Uterus (tissue), 2 donors: Measurements from ENCODE around the gene IKZF3.

ENCODE experiments used
- POLR2A ChIP-seq, 2 donors: fragments of 450-650 bp; IDR thresholded peaks; one replicate each; pipeline ENCODE4 v1.6.1; 2016; ENCODE audit warnings: antibody characterized with exemption in 2 of 2, mild to moderate bottlenecking in 1 of 2, moderate library complexity in 1 of 2
- TF ChIP-seq, protein P1 (sequence below), 4 experiments: fragments of 200-600 bp in 2 of 4; fragments of 450-650 bp in 2 of 4; sonication (generic) in 2 of 4; IDR thresholded peaks; one replicate each; pipeline ENCODE4 v1.5.1; 2016 to 2019; ENCODE audit warnings: antibody characterized with exemption in 4 of 4, mild to moderate bottlenecking in 2 of 4, moderate library complexity in 1 of 4

DNA sequence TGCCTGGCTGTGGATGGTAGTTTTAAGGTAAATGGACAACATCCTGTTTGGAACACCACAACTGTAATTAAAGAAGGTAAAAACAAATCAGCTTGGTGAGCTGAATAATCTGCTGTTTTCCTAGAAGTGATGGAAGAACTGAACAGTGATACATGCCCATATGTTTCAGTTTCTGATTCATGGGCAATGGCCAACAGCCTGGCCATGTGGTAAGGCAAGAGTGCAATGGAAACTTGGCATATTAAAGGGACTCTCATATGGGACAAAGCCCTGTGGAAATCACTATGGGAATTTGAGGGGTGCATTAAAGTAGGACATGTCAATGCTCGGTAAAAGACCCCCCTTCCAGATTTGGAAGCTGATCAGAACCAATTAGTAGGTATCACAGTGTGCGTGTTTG is 37.8 kb downstream of the IKZF3 start:
- TF ChIP-seq POLR2A (IDR thresholded peaks at IDR 0.05), result no peak
- TF ChIP-seq, protein P1, sequence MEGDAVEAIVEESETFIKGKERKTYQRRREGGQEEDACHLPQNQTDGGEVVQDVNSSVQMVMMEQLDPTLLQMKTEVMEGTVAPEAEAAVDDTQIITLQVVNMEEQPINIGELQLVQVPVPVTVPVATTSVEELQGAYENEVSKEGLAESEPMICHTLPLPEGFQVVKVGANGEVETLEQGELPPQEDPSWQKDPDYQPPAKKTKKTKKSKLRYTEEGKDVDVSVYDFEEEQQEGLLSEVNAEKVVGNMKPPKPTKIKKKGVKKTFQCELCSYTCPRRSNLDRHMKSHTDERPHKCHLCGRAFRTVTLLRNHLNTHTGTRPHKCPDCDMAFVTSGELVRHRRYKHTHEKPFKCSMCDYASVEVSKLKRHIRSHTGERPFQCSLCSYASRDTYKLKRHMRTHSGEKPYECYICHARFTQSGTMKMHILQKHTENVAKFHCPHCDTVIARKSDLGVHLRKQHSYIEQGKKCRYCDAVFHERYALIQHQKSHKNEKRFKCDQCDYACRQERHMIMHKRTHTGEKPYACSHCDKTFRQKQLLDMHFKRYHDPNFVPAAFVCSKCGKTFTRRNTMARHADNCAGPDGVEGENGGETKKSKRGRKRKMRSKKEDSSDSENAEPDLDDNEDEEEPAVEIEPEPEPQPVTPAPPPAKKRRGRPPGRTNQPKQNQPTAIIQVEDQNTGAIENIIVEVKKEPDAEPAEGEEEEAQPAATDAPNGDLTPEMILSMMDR (IDR thresholded peaks at IDR 0.05), result no peak
